GM21529 (cell line): ENCODE data around the gene MBTPS1.

Experiments used
- ATAC-seq: cut with Tn5 transposase; IDR thresholded peaks from one replicate; pipeline ENCODE4 v1.9.1; 2021; ENCODE audit not compliant: unreplicated experiment

Gene MBTPS1

GRCh38 chr16:84080378-84080777 lies 36.4 kb downstream of the MBTPS1 start:
- ATAC-seq: no peak

DNA sequence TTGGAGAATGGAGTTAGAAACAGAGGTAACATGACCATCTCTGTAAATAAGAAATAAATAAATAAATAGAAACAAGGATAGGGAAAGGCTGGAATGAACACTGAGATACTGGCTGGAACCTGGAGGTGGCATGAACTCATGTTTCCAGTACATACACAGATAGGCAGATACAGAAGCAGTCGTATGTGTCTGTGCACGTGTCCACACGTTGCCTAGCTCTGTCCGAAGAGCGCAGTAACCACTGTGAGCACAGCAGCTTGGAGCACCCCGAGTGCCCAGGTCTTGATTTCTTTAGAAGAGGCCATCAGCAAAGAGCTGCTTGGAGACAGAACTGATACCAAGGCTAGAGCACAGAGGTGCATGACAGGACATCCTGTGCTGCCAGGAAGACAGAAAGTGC lies 37.1 kb downstream of the MBTPS1 start:
- ATAC-seq: no peak

DNA sequence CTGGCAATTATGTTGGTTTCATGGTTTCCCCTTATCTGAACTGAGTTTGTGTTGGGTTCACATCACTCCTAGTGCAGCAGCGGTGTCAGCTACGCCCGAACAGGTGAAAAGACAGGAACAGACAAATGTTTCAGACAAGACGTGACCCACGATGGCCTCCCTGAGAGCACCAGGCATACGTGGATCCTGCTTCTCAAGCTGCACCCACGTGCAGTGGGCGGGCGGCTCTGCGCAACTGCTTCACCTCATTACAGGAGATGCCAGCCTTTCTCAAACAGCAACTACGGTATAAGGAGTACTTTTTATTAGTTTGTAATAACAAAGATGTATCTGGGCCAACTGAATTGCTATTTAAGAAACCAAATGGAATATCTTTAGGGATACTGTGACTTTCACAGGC lies 41.4 kb downstream of the MBTPS1 start:
- ATAC-seq: no peak

GRCh38 chr16:84074721-84075120 lies 42.0 kb downstream of the MBTPS1 start:
- no peak for ATAC-seq

GRCh38 chr16:84072014-84072413 lies 44.7 kb downstream of the MBTPS1 start:
- no peak for ATAC-seq

DNA sequence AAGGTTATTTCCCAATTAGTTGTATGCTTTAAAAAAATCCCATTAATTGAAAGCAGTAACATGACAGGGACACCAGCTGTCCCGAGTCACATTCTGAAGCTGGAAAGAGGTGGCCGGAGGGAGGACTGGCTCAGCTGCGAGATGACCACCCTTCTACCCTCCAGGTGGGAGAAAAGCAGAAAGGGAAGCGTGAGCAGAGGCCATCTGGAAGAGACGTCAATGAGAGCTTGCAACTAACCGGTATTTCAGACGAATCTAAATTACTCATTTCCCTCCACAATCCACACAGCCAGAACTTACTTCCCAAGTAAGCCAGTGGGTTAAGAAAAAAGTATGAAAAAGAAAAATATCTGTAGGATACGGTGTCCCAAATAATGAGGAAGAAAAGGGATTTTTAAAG lies 45.6 kb downstream of the MBTPS1 start:
- no peak for ATAC-seq

GRCh38 chr16:84069540-84069939 lies 47.2 kb downstream of the MBTPS1 start:
- ATAC-seq: no peak

GRCh38 chr16:84068783-84069462 lies 47.8 kb downstream of the MBTPS1 start:
- no peak for ATAC-seq

GRCh38 chr16:84068041-84068440 lies 48.7 kb downstream of the MBTPS1 start:
- ATAC-seq: no peak

DNA sequence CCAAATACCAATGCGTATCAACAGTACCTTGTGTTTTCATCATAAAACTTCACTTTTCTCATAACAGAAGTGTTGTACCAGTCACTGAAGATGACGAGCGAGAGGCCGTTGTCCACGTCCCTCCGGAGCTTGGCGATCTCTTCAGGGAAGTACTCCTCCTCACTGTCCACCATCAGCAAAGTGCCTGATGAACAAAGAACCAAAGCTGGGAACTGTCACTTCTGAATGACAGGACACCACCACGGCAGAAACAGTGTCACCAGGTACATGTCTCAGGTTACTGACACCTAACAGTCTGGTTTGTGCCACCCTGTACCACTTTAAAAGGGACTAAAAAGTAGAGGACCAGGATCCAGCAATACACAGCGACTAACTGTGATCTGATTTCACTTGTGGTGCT lies 49.1 kb downstream of the MBTPS1 start:
- no peak for ATAC-seq

DNA sequence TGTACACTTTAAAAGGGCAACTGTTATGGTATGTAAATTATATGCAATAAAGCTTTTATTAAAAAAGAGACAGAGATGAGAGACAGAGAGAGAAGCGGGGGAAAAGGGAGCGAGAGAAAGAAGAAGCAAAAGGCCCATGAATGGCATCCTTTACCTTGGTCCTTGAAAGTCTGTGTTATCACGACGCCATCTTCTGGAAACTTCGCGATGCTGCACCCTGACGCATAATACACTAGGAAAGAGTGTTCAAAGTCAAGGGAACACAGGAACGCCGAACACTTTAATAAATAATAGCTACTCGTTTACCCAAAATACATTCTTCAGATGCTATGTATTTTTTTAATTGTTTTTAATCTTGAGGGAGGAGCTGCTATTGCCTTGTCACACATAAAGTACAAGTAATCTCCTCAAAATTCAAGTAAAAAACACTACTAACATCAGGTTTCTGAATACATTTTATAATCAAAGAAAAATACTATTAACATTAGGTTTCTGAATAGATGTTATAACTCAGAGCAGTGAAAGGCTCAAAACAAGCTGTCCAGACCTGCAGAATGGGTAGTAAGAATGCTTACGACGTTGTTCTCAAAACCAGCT lies 51.1 kb downstream of the MBTPS1 start:
- no peak for ATAC-seq

- ATAC-seq: no peak
Measured at GRCh38 chr16:84063980-84064379, 52.8 kb downstream of the MBTPS1 start.

- no peak for ATAC-seq
Measured at GRCh38 chr16:84062734-84063640, 53.8 kb downstream of the MBTPS1 start.

- no peak for ATAC-seq
Measured at GRCh38 chr16:84061236-84061819, 55.4 kb downstream of the MBTPS1 start.

DNA sequence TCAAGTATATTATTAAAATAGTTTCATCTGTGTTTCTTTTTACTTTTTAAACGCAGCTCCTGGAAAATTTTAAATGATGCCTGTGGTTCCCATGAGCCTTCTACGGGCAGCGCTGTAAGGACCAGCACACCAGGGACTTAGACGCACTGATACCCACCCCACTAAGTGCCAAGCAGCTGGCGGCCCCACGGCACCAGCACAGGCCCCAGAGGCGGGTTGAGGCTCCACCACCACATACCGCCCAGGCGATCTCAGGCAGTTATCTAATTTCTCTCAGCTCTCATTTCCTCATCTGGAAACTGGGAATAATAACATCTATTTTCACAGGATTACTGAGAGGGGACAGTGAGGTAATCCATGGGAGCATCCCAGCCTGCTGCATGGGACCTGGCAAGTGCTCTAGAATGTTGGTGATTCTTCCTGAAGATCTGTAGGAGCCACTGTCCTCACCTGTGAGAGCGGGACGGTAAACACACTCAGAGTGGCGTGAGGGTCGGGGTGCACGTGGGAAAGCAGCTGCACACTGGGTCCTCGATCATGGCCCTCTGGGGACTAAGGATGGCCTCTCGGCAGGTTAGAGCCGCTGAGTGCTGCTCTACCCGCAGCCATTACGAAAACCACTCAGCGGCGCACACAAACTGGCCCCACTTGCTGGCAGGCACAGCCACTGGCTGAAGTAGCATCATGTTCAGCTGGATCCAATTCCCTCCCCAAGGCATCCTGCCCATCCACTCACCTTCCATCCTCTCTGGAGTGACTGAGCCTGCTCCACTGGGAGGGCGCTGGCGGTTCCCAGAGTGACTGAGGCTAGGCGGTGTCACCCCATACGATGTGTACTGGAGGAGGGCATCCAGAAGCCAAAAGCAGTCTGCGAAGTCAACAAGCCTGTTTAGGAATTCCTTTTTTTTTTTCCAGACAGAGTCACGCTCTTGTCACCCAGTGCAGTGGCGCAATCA lies 56.5 kb downstream of the MBTPS1 start:
- ATAC-seq: no peak

DNA sequence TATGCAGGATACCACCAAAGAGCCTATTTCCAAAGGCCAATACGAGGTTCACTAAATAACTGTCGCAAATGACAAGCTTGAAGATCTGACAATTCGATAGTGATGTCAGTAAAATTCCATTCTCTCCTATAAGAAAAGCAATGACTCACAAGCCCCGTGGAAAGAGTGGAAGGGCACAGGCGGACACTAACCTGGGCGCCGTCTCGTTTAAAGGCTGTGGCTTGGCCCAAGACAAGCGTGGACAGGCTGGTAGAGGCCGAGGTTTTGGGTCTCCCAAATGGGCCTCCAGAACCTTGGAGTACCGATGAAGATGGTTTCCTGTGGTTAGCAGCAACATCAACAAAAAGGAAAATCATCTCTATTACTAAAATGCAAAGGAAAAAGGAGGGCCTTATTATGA lies 57.6 kb downstream of the MBTPS1 start:
- ATAC-seq: no peak

- ATAC-seq: no peak
Measured at GRCh38 chr16:84058664-84059063, 58.1 kb downstream of the MBTPS1 start.

DNA sequence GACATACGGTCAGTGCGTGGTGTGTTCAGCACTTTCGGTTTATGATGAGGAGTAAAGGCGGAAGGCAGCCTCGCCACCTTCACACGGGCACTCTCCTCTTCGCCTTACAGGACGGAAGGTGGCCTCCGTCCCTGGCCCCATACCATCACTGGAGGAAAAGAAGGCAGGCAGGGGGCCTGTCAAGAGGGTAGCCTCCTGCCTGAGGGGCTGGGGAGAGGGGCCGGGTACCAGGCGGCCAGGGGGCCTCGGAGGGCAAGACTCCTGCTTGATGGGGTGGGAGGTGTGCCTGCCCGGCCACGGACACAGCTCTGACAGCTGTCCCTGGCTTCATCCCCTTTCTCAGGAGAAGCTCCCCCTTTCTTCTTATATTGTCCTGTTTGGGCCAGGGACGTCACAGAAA lies 58.5 kb downstream of the MBTPS1 start:
- ATAC-seq: no peak

DNA sequence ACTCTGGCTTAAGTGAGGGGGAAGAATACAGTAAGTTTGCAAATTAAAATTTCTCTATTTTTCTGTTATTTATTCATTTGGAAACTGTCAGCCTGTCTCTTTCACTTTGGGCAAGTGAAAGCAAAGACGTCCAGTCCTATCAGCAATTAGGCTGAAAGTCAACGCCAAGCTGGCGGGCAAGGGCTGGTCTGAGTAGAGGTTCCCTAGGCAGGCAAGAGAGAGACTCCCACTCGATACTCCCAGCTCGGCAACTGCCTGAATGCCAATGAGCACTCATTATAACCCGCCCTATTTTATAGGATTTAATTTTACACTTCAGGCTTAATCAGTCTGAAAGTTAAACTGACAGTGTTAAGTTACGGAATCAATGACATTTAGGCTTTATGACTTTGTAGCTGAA lies 59.8 kb downstream of the MBTPS1 start:
- no peak for ATAC-seq

GRCh38 chr16:84055801-84056634 lies 60.7 kb downstream of the MBTPS1 start:
- ATAC-seq: no peak
